Measurements from ENCODE around the gene IGF2BP2.
A peak's percentile ranks its signal among the peaks of the same experiment; 100 is the strongest.

IGF2BP2 gene

DNA sequence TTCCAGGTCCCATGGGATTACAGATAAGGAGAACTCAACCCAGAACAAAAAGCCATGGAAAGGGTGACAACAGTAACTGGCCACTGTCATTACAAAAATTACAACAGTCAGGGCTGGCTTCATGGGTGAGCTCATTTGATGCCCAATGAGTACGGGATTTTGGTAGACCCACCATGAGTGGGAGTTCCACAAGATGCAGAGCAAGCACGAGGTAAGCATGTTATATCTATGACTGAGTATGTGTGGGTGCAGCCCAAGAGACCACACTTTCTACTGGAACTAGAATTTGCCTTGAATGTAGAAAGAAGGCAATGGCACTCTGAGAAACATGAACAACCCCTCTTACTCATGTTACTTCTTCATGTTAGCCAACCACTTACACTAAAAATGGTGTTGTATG is 83.3 kb downstream of the IGF2BP2 start:
- no peak for ATAC-seq (ENCODE audit: low read depth)
- TF ChIP-seq, protein P1, sequence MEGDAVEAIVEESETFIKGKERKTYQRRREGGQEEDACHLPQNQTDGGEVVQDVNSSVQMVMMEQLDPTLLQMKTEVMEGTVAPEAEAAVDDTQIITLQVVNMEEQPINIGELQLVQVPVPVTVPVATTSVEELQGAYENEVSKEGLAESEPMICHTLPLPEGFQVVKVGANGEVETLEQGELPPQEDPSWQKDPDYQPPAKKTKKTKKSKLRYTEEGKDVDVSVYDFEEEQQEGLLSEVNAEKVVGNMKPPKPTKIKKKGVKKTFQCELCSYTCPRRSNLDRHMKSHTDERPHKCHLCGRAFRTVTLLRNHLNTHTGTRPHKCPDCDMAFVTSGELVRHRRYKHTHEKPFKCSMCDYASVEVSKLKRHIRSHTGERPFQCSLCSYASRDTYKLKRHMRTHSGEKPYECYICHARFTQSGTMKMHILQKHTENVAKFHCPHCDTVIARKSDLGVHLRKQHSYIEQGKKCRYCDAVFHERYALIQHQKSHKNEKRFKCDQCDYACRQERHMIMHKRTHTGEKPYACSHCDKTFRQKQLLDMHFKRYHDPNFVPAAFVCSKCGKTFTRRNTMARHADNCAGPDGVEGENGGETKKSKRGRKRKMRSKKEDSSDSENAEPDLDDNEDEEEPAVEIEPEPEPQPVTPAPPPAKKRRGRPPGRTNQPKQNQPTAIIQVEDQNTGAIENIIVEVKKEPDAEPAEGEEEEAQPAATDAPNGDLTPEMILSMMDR (IDR thresholded peaks at IDR 0.05; ENCODE audit: poor library complexity, severe bottlenecking), result no peak
- no peak overlapping the region for H3K27ac ChIP-seq (ENCODE audit: poor library complexity, severe bottlenecking)
- H3K4me1 ChIP-seq (ENCODE audit: insufficient read depth, poor library complexity, severe bottlenecking), result peaks cover 61% of the 10 kb centered on the region
- no peak for DNase-seq (ENCODE audit: low spot score)
- peaks cover 23% of the 10 kb centered on the region for H3K36me3 ChIP-seq (ENCODE audit: low read depth)
- no peak overlapping the region for H3K4me3 ChIP-seq (ENCODE audit: severe bottlenecking)
- no peaks in the 10 kb centered on the region for H3K9me3 ChIP-seq (ENCODE audit: severe bottlenecking)
- H3K27me3 ChIP-seq (ENCODE audit: insufficient read depth, poor library complexity, severe bottlenecking), result no peaks in the 10 kb centered on the region

DNA sequence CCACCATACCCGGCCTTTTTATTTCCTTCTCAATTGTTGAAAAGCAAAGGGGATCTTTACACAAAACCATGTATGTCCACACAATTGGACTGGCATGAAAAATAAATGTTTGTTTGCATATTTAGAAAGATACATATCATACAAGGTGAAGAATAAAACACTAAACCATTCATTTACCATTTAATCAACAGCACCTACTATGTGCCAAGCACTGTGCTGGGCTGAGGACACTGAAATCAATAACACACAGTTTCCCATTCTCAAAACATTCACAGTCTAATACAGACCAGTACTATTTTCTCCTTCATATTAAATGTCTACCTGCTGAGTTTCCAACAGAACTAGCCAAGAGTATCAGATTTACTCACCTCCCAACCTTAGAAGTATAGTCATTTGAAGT is 84.7 kb downstream of the IGF2BP2 start:
- TF ChIP-seq, protein P1 (IDR thresholded peaks at IDR 0.05; ENCODE audit: poor library complexity, severe bottlenecking), result no peak
- Histone ChIP-seq H3K27me3 (ENCODE audit: insufficient read depth, poor library complexity, severe bottlenecking) (no peaks in the 10 kb centered on the region), H3K36me3 (ENCODE audit: low read depth) (peaks cover 27% of the 10 kb centered on the region), H3K9me3 (ENCODE audit: severe bottlenecking) (no peaks in the 10 kb centered on the region), H3K27ac (ENCODE audit: poor library complexity, severe bottlenecking) (peak overlapping the region; percentile 100), H3K4me1 (ENCODE audit: insufficient read depth, poor library complexity, severe bottlenecking) (peaks cover 56% of the 10 kb centered on the region), H3K4me3 (ENCODE audit: severe bottlenecking) (no peak overlapping the region)
- DNase-seq (ENCODE audit: low spot score) (no peak), ATAC-seq (ENCODE audit: low read depth) (no peak)

DNA sequence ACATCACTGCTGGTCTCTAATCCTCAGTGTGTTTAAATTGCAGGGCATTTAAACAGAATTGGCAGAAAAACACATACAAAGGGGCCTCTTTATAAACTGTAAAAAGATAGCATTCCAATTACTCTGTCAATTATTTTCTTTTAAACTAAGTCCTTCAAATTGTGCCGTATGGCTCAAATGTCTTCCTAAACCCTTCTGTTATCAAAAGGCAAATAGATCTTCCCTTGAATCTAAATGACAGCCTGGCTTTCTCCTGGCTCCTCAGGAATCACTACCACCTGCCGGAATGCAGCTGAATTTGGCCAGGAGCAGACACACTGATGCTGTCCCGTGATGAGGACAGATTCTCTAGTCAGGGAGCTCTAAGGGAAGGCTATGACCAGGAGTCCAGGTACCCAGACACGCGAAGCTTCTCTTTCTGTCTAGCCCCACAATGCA is 85.6 kb downstream of the IGF2BP2 start:
- DNase-seq (ENCODE audit: low spot score) (no peak), ATAC-seq (ENCODE audit: low read depth) (no peak)
- Histone ChIP-seq H3K9me3 (ENCODE audit: severe bottlenecking) (no peaks in the 10 kb centered on the region), H3K27ac (ENCODE audit: poor library complexity, severe bottlenecking) (peak overlapping the region; percentile 100), H3K4me3 (ENCODE audit: severe bottlenecking) (no peak overlapping the region), H3K4me1 (ENCODE audit: insufficient read depth, poor library complexity, severe bottlenecking) (peaks cover 56% of the 10 kb centered on the region), H3K36me3 (ENCODE audit: low read depth) (peaks cover 24% of the 10 kb centered on the region), H3K27me3 (ENCODE audit: insufficient read depth, poor library complexity, severe bottlenecking) (no peaks in the 10 kb centered on the region)
- TF ChIP-seq, protein P1 (IDR thresholded peaks at IDR 0.05; ENCODE audit: poor library complexity, severe bottlenecking), result no peak

DNA sequence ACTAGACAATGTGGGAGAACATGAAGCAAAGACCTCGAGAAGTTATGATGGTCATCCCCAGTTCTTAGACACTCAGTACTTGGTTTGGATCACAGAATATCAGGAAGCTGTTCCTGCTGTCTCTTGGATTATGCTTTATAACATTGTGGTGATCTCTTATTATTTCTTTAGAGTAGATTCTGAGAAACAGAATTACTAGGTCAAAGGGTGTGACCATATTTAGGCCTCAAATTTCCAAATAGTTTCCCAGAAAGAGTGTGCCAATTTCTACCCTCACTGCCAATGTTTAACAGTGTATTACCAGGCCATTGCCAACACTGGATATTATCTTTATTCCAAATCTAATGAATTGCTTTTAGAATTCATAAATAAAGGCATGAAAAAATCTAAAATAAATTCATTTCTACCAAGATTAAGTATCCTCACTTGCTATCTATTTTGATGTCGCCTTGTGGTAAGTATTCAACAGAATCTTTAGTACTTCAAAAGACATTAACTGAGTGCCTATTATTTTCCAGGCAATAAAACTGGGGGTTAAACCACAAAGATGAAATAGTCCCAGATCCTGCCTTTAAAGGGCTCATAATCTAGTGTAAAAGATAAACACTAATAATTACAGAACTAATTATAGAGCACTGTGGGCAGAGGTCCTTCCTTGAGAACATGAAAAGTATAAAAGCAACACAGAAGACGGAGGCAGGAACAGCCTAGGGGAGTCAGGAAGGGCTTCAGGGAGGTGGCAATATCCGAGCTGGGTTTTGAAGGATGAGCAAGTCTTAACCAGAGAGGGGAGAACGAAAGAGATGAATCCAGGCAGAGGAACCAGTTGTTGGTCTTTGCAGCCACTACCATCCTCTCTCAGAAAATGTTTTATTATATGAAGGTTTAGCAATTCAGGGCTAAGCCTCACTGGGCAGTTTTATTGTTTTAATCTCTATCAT is 86.8 kb downstream of the IGF2BP2 start:
- Histone ChIP-seq H3K27ac (ENCODE audit: poor library complexity, severe bottlenecking) (peak overlapping the region; percentile 100), H3K4me3 (ENCODE audit: severe bottlenecking) (no peak overlapping the region), H3K27me3 (ENCODE audit: insufficient read depth, poor library complexity, severe bottlenecking) (no peaks in the 10 kb centered on the region), H3K36me3 (ENCODE audit: low read depth) (peaks cover 18% of the 10 kb centered on the region), H3K4me1 (ENCODE audit: insufficient read depth, poor library complexity, severe bottlenecking) (peaks cover 64% of the 10 kb centered on the region), H3K9me3 (ENCODE audit: severe bottlenecking) (no peaks in the 10 kb centered on the region)
- no peak for ATAC-seq (ENCODE audit: low read depth)
- TF ChIP-seq, protein P1 (IDR thresholded peaks at IDR 0.05; ENCODE audit: poor library complexity, severe bottlenecking), result no peak
- DNase-seq (ENCODE audit: low spot score), result no peak

DNA sequence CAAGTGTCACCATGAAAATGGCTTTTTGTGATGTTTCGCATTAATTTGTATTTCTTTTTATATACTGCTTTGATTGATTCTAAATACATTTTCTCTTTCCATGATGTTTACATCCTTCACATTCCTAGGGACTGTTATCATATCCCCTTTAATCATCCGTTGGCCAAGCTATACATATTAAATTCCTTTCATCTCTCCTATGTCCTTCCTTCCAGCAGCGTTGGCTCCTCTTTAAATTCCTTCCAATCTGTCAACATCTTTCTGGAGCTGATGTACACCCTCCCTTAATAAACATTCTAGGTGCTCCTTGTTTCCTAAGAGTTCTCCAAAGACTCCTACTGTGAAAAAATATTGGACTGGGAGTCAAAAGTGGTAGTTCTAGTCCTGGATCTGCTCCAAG is 87.8 kb downstream of the IGF2BP2 start:
- H3K4me3 ChIP-seq (ENCODE audit: severe bottlenecking), result no peak overlapping the region
- TF ChIP-seq, protein P1 (IDR thresholded peaks at IDR 0.05; ENCODE audit: poor library complexity, severe bottlenecking), result no peak
- ATAC-seq (ENCODE audit: low read depth) (peak; percentile 57), DNase-seq (ENCODE audit: low spot score) (no peak)
- no peaks in the 10 kb centered on the region for H3K27me3 ChIP-seq (ENCODE audit: insufficient read depth, poor library complexity, severe bottlenecking)
- H3K4me1 ChIP-seq (ENCODE audit: insufficient read depth, poor library complexity, severe bottlenecking), result peaks cover 74% of the 10 kb centered on the region
- H3K36me3 ChIP-seq (ENCODE audit: low read depth), result peaks cover 13% of the 10 kb centered on the region
- no peaks in the 10 kb centered on the region for H3K9me3 ChIP-seq (ENCODE audit: severe bottlenecking)
- peak overlapping the region; percentile 100 for H3K27ac ChIP-seq (ENCODE audit: poor library complexity, severe bottlenecking)

Measured in RWPE2 (cell line).